GM12865 (cell line): ENCODE data around the gene PDE7B.

Experiments
- DNase-seq: peaks from one replicate; pipeline ENCODE4 v3.0.0; 2010; ENCODE audit warnings: low read depth
- H3K4me3 ChIP-seq: 2 replicates; pipeline ENCODE4 v1.5.1; 2011; ENCODE audit warnings: mild to moderate bottlenecking, low read depth, low read length, control low read depth
- TF ChIP-seq, protein P1 (sequence below): IDR thresholded peaks from 2 replicates; pipeline ENCODE4 v1.5.1; 2011; ENCODE audit warnings: low read length, control low read depth, low read depth, inconsistent platforms; ENCODE audit not compliant: insufficient read depth; ENCODE audit errors: missing control alignments

The PDE7B gene

DNA sequence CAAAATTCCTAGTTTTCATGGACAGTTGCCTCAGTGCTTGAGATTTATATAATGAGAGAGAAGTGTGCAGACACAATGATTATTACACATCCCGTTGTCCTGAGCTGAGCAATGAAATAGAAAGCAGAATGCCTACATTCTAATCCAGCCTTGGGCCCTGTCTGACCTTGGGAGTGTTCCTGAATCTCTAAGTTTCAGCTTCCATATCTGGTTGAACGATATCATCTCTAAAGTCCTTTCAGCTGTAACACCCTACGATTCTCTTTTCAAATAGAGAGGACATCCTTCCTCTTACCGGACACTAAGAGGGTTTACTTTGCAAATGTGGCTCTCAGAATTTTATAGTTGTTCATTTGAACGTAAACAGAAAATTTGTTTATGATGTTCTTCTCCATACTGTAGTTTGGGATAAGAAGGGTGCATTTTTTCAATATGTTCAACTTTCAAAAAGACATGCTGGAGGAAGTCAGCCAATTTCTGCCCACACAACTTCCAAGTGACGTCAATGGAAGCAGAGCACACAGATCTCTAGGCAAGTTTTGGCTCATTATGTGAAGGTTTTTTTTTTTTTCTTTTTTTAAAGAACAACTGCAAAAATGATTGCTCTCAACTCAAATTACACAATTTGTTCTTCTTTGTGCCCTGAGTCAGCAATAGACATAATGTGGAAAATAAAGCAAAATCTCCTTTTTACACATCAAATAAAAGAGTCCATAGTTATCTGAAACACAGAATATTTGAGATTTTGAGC, 50.4 kb downstream of the PDE7B start:
- H3K4me3 ChIP-seq, result no peak overlapping the region
- TF ChIP-seq, protein P1, sequence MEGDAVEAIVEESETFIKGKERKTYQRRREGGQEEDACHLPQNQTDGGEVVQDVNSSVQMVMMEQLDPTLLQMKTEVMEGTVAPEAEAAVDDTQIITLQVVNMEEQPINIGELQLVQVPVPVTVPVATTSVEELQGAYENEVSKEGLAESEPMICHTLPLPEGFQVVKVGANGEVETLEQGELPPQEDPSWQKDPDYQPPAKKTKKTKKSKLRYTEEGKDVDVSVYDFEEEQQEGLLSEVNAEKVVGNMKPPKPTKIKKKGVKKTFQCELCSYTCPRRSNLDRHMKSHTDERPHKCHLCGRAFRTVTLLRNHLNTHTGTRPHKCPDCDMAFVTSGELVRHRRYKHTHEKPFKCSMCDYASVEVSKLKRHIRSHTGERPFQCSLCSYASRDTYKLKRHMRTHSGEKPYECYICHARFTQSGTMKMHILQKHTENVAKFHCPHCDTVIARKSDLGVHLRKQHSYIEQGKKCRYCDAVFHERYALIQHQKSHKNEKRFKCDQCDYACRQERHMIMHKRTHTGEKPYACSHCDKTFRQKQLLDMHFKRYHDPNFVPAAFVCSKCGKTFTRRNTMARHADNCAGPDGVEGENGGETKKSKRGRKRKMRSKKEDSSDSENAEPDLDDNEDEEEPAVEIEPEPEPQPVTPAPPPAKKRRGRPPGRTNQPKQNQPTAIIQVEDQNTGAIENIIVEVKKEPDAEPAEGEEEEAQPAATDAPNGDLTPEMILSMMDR, result no peak
- DNase-seq, result no peak

DNA sequence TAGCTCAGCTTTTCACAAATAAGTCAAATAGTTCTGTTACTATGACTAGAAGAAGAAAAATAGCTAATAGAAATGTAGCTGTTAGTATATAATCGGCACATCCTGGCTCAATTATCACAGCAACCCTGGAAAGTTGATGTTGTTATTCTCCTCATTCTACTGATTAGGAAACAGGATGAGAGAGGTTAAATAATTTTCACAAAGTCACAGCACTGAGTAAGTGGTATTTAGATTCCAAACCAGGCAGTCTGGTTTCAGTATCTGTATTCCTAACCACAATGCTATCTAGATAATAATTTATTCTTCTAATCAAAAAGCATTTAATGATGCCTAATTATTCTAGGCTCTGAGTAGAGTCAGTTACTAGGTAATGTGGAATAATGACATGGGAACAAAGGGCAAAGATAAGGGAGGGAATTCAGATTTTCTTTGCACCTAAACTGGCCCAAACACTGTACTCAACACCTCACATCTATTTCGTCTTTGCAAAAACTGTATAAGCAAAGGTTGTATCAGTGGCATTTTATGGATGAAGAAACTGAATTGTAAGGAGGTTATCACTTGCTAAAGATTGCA, 51.3 kb downstream of the PDE7B start:
- DNase-seq, result no peak
- no peak overlapping the region for H3K4me3 ChIP-seq
- TF ChIP-seq, protein P1, result no peak

DNA sequence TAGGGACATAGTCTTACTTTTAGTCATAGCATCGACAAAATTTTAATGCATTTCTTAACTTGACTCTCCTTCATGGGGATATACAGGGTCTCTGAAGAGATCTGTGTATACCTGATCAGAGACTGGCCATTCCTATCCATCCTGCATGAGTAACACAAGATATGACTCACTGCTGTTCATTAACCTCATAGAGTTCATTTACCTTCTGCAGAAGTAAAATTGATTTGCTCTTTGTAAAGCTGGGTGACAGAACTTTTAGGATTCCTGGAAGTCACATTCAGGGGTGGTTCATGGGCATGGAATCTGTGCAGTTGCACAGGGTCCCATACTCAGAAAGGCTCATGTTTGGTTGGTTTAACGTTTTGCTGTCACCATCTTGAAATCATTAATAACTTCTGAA, 53.2 kb downstream of the PDE7B start:
- TF ChIP-seq, protein P1, result no peak
- H3K4me3 ChIP-seq, result no peak overlapping the region
- DNase-seq, result no peak

DNA sequence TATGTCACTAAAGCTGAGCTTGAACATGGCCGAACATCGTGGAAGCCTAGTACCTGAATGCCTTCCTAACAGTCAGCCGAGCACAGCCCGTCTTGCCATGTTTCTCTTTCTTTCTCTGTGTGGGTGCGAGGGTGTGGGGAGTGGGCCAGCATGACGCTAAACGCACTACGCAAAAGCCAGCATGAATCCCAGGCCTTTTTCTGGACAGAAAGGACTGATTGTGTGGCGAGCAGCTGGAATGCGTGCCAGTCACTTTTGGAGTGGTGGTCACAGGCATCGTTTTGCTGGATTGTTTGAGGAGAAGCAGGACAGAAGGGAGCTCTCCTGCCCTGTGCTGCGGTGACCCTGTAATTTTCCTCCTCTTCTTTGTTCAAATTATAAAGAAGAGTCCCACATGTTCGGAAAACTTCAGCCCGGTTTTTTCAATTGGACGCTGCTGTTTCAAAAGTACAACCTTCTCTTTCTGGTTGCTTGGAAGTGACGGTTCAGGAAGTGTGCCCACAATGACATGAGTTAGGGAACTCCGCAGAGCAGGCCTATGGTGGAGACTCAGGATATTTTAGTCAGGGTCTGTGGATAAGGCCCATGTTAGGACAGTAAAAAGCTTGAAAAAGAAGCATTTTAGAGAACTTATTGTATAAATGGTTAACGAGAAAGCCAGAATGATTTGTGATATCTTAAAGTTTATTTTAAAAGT, 54.3 kb downstream of the PDE7B start:
- no peak overlapping the region for H3K4me3 ChIP-seq
- TF ChIP-seq, protein P1, result no peak
- no peak for DNase-seq

DNA sequence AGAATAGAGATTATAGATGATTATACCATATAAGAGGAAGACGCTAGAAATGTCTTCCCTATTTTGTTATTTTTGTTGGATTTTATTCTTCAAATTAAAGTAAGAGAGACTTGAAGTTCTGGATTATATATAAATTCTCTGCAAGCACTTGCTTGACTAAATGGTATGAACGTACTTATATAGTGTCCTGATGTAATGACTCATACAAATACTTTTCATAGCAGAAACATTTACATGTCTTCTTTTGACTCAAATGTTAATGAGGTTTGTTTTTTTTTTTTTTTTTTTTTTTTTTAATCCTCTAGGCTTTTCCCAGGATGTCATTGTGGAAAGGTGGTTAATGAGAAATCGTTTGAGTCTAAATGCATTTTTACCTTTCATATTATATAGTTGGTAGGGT, 55.0 kb downstream of the PDE7B start:
- H3K4me3 ChIP-seq, result no peak overlapping the region
- DNase-seq, result no peak
- TF ChIP-seq, protein P1, result no peak

DNA sequence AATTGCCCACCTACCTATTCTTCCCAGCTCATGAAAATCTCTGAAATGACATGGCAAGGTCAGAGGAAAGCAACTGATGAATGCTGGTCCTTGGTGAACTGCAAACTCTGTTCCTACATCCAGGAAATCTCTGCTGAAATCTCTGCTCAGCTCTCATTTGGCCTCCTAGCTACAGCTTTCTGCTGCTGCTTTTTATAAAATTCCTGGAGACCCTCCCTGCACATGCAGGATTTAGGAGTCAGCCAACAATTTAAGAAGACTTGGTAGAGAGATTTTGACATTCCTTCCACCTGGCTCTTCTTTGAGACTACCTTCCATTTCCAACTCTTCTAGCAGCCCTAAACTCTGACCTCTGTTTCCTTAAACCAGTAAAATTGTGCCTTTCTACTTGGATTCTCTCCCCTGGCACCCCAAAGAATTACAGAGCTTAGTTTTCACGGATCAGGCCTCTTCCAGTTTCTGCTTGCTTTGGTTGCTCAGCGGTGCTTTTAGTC, 55.5 kb downstream of the PDE7B start:
- DNase-seq, result no peak
- TF ChIP-seq, protein P1, result no peak
- no peak overlapping the region for H3K4me3 ChIP-seq
